ENCODE data around the gene DGCR2.

The DGCR2 gene

GRCh38 chr22:19047993-19048392 lies 74.2 kb downstream of the DGCR2 start:
- H3K9me2 ChIP-seq (replicated peaks; ENCODE audit: insufficient read depth, low read length), result no peaks in the 10 kb centered on the region
- H4K20me1 ChIP-seq (ENCODE audit: low read depth, low read length), result no peaks in the 10 kb centered on the region
- TF ChIP-seq EZH2phosphoT487 (conservative IDR thresholded peaks at IDR 0.05; ENCODE audit: low read length) (no peak), CTCF (IDR thresholded peaks at IDR 0.05; ENCODE audit: insufficient read depth, low read length, poor library complexity, severe bottlenecking) (no peak)
- no peaks in the 10 kb centered on the region for H3K79me2 ChIP-seq (ENCODE audit: insufficient read depth, low read length)
- no peaks in the 10 kb centered on the region for H3K36me3 ChIP-seq (ENCODE audit: low read length)
- H3K27ac ChIP-seq (ENCODE audit: low read depth, low read length), result no peak overlapping the region
- no peak overlapping the region for H3K4me3 ChIP-seq (ENCODE audit: insufficient read depth, low read length, poor library complexity, severe bottlenecking)
- H3K9ac ChIP-seq (ENCODE audit: low read length), result no peak overlapping the region
- H3K9me3 ChIP-seq (ENCODE audit: insufficient read depth, low read length), result no peaks in the 10 kb centered on the region
- no peaks in the 10 kb centered on the region for H3K27me3 ChIP-seq (ENCODE audit: low read length)
- no peak overlapping the region for H2AFZ ChIP-seq (ENCODE audit: low read depth, low read length, severe bottlenecking)
- no peak overlapping the region for H3K4me2 ChIP-seq (ENCODE audit: low read depth, low read length, poor library complexity, severe bottlenecking)
- H3F3A ChIP-seq (ENCODE audit: insufficient read depth), result no peaks in the 10 kb centered on the region

- Histone ChIP-seq H3K27ac (ENCODE audit: low read depth, low read length) (no peak overlapping the region), H3K79me2 (ENCODE audit: insufficient read depth, low read length) (no peaks in the 10 kb centered on the region), H3K9me3 (ENCODE audit: insufficient read depth, low read length) (no peaks in the 10 kb centered on the region), H3K4me3 (ENCODE audit: insufficient read depth, low read length, poor library complexity, severe bottlenecking) (no peak overlapping the region), H3K36me3 (ENCODE audit: low read length) (no peaks in the 10 kb centered on the region), H3K9ac (ENCODE audit: low read length) (no peak overlapping the region), H4K20me1 (ENCODE audit: low read depth, low read length) (no peaks in the 10 kb centered on the region), H3K9me2 (replicated peaks; ENCODE audit: insufficient read depth, low read length) (no peaks in the 10 kb centered on the region), H3K4me2 (ENCODE audit: low read depth, low read length, poor library complexity, severe bottlenecking) (no peak overlapping the region), H2AFZ (ENCODE audit: low read depth, low read length, severe bottlenecking) (no peak overlapping the region), H3K27me3 (ENCODE audit: low read length) (no peaks in the 10 kb centered on the region), H3F3A (ENCODE audit: insufficient read depth) (no peaks in the 10 kb centered on the region)
- no peak for TF ChIP-seq CTCF (IDR thresholded peaks at IDR 0.05; ENCODE audit: insufficient read depth, low read length, poor library complexity, severe bottlenecking)
- no peak for TF ChIP-seq EZH2phosphoT487 (conservative IDR thresholded peaks at IDR 0.05; ENCODE audit: low read length)
Measured at GRCh38 chr22:19046719-19047609, 75.2 kb downstream of the DGCR2 start.

- Histone ChIP-seq H3K9ac (ENCODE audit: low read length) (no peak overlapping the region), H4K20me1 (ENCODE audit: low read depth, low read length) (no peaks in the 10 kb centered on the region), H3K27ac (ENCODE audit: low read depth, low read length) (no peak overlapping the region), H2AFZ (ENCODE audit: low read depth, low read length, severe bottlenecking) (no peak overlapping the region), H3K4me3 (ENCODE audit: insufficient read depth, low read length, poor library complexity, severe bottlenecking) (no peak overlapping the region), H3K4me2 (ENCODE audit: low read depth, low read length, poor library complexity, severe bottlenecking) (no peak overlapping the region), H3K9me3 (ENCODE audit: insufficient read depth, low read length) (no peaks in the 10 kb centered on the region), H3K27me3 (ENCODE audit: low read length) (no peaks in the 10 kb centered on the region), H3F3A (ENCODE audit: insufficient read depth) (no peaks in the 10 kb centered on the region), H3K79me2 (ENCODE audit: insufficient read depth, low read length) (no peaks in the 10 kb centered on the region), H3K9me2 (replicated peaks; ENCODE audit: insufficient read depth, low read length) (no peaks in the 10 kb centered on the region), H3K36me3 (ENCODE audit: low read length) (no peaks in the 10 kb centered on the region)
- no peak for TF ChIP-seq CTCF (IDR thresholded peaks at IDR 0.05; ENCODE audit: insufficient read depth, low read length, poor library complexity, severe bottlenecking)
Measured at GRCh38 chr22:19046287-19046686, 75.9 kb downstream of the DGCR2 start.
